Measurements from ENCODE around the gene KCNE2. TPM values are rescaled to one million over a fixed set of nuclear protein-coding genes. Genes with fewer than 3 reads are reported as not detected.

The KCNE2 gene
- total and polyA plus RNA-seq, 4 donors, result 0.31 to 0.65 TPM; not detected in 2

- H3K36me3 ChIP-seq (ENCODE audit: control insufficient read depth in 4 of 4, insufficient read depth in 4 of 4, low read length in 4 of 4), result no peaks in the 10 kb centered on the region
- peak overlapping the region in 1 of 2 donors; percentile 9 for H3K27ac ChIP-seq (ENCODE audit: low read depth in 1 of 2, low read length in 1 of 2)
- no peaks in the 10 kb centered on the region for H3K9me3 ChIP-seq (ENCODE audit: control insufficient read depth in 4 of 4, insufficient read depth in 3 of 4, low read length in 3 of 4)
- WGBS, 2 donors, result 55 to 80% methylated on average over 10 of the region's 10 CpGs
- peaks cover 0 to 39% (median 9%) of the 10 kb centered on the region in 5 donors for H3K4me1 ChIP-seq (ENCODE audit: control insufficient read depth in 5 of 5, insufficient read depth in 5 of 5, low read length in 5 of 5)
- TF ChIP-seq CTCF (IDR thresholded peaks at IDR 0.05; ENCODE audit: control extremely low read depth, extremely low read depth), result no peak
- H3K9ac ChIP-seq (ENCODE audit: insufficient read depth in 1 of 2, low read length in 2 of 2), result no peak overlapping the region
- ATAC-seq (ENCODE audit: insufficient read depth, low FRiP score), result no peak
- no peaks in the 10 kb centered on the region for H3K27me3 ChIP-seq (ENCODE audit: control insufficient read depth in 3 of 3, insufficient read depth in 3 of 3, low read length in 2 of 3)
- no peak overlapping the region for H3K4me3 ChIP-seq
- peak; percentile 68 to 85 (median 85) for DNase-seq
These were observed 17.9 kb upstream of the KCNE2 start for GRCh38 chr21:34345892-34346291.

GRCh38 chr21:34348890-34349519 is 14.8 kb upstream of the KCNE2 start:
- Histone ChIP-seq H3K9me3 (ENCODE audit: control insufficient read depth in 4 of 4, insufficient read depth in 3 of 4, low read length in 3 of 4) (peaks cover 0 to 1% (median 0%) of the 10 kb centered on the region in 4 donors), H3K27me3 (ENCODE audit: control insufficient read depth in 3 of 3, insufficient read depth in 3 of 3, low read length in 2 of 3) (no peaks in the 10 kb centered on the region), H3K36me3 (ENCODE audit: control insufficient read depth in 4 of 4, insufficient read depth in 4 of 4, low read length in 4 of 4) (no peaks in the 10 kb centered on the region), H3K9ac (ENCODE audit: insufficient read depth in 1 of 2, low read length in 2 of 2) (no peak overlapping the region), H3K27ac (ENCODE audit: low read depth in 1 of 2, low read length in 1 of 2) (no peak overlapping the region), H3K4me3 (no peak overlapping the region), H3K4me1 (ENCODE audit: control insufficient read depth in 5 of 5, insufficient read depth in 5 of 5, low read length in 5 of 5) (peaks cover 0 to 39% (median 9%) of the 10 kb centered on the region in 5 donors)
- ATAC-seq (ENCODE audit: insufficient read depth, low FRiP score) (no peak), DNase-seq (no peak)
- WGBS, 2 donors, result 58 to 75% methylated on average over 5 of the region's 5 CpGs
- TF ChIP-seq CTCF (IDR thresholded peaks at IDR 0.05; ENCODE audit: control extremely low read depth, extremely low read depth), result no peak

GRCh38 chr21:34351786-34352241 is 12.0 kb upstream of the KCNE2 start:
- Histone ChIP-seq H3K27me3 (ENCODE audit: control insufficient read depth in 3 of 3, insufficient read depth in 3 of 3, low read length in 2 of 3) (no peaks in the 10 kb centered on the region), H3K4me1 (ENCODE audit: control insufficient read depth in 5 of 5, insufficient read depth in 5 of 5, low read length in 5 of 5) (peaks cover 0 to 16% (median 0%) of the 10 kb centered on the region in 5 donors), H3K9ac (ENCODE audit: insufficient read depth in 1 of 2, low read length in 2 of 2) (no peak overlapping the region), H3K36me3 (ENCODE audit: control insufficient read depth in 4 of 4, insufficient read depth in 4 of 4, low read length in 4 of 4) (no peaks in the 10 kb centered on the region), H3K4me3 (no peak overlapping the region), H3K27ac (ENCODE audit: low read depth in 1 of 2, low read length in 1 of 2) (no peak overlapping the region), H3K9me3 (ENCODE audit: control insufficient read depth in 4 of 4, insufficient read depth in 3 of 4, low read length in 3 of 4) (peaks cover 0 to 2% (median 0%) of the 10 kb centered on the region in 4 donors)
- 39 to 46% methylated on average over 6 of the region's 6 CpGs for WGBS, 2 donors
- ATAC-seq (ENCODE audit: insufficient read depth, low FRiP score) (peak; percentile 62), DNase-seq (peak; percentile 73 to 86 (median 84))
- TF ChIP-seq CTCF (IDR thresholded peaks at IDR 0.05; ENCODE audit: control extremely low read depth, extremely low read depth), result peak; percentile 27

All from lung (tissue), 12 donors.